ENCODE measurements around the gene P2RY8.
"Not testable (repeated sequence)": the region's sequence is repeated elsewhere in the genome, so short reads cannot be mapped to it uniquely, and the experiment has no call there.

P2RY8 gene

DNA sequence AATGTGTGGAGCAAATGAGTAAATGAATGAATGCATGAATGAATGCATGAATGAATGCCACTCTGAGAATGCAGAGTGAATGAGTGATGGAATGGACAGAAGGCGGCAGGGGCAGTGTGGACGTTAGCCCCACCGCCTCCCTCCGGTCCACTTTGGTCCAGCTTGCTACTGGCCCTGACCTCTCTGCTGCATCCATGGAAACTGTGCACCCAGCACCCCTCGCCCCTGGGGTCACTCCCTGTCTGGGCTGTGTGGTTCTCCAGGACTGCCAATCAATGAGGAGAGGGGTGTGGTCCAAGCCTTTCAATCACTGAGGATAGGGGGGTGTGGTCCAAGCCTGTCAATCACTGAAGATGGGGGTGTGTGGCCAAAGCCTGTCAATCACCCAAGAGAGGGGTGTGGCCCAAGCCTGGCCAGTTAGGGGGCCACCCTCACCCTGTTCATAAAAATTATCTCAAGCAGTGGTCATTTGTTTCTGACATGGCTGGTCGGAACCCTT, 45.1 kb downstream of the P2RY8 start:
- peak; percentile 81 for DNase-seq (ENCODE audit: low read depth, low spot score)

DNA sequence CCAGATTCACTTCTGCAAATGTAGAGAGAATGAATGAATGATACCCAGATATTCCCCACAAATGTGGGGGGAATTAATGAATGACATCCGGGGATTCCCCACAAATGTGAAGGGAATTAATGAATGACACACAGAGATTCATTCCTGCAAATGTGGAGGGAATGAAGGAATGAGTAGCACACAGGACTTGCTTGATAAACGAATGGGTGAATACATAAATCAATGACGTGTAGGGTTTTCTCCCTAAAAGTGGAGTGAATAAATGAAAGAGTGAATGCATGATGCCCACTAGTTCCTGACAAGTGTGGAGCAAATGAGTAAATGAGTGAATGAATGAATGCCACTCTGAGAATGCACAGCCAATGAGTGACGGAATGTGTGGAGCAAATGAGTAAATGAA, 45.7 kb downstream of the P2RY8 start:
- not testable (repeated sequence) for H3K4me3 ChIP-seq (ENCODE audit: low read length); DNase-seq (ENCODE audit: low read depth, low spot score)

More for the DNA sequence above, 45.1 kb downstream of the P2RY8 start:
- no peak overlapping the region for H3K4me3 ChIP-seq (ENCODE audit: low read length)

GRCh38 chrX:1490723-1491122, 46.3 kb downstream of the P2RY8 start:
- not testable (repeated sequence) for H3K4me3 ChIP-seq (ENCODE audit: low read length); DNase-seq (ENCODE audit: low read depth, low spot score)

GRCh38 chrX:1489354-1489753, 47.6 kb downstream of the P2RY8 start:
- not testable (repeated sequence) for DNase-seq (ENCODE audit: low read depth, low spot score); H3K4me3 ChIP-seq (ENCODE audit: low read length)

GRCh38 chrX:1488745-1489144, 48.2 kb downstream of the P2RY8 start:
- DNase-seq (ENCODE audit: low read depth, low spot score), result no peak
- no peak overlapping the region for H3K4me3 ChIP-seq (ENCODE audit: low read length)

GRCh38 chrX:1488141-1488540, 48.8 kb downstream of the P2RY8 start:
- no peak overlapping the region for H3K4me3 ChIP-seq (ENCODE audit: low read length)
- DNase-seq (ENCODE audit: low read depth, low spot score), result no peak

DNA sequence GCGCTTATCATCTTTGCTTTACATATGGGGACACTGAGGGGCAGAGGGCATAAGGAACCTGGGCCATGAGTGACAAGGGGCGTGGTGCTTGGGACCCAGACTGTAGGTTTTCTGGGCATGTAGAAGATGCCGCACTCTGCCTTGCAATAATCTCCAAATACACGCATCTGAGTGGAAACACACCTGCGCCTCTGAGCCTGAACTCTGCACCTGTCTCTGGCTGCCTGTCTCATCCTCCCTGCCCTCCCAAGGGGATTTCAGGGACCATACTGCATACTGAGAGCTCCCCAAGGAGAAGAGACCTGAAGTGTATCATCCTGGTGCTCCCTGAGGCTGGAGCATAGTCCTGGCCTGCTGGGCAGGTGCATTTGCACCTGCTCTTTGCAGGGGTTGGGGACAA, 49.6 kb downstream of the P2RY8 start:
- no peak overlapping the region for H3K4me3 ChIP-seq (ENCODE audit: low read length)
- no peak for DNase-seq (ENCODE audit: low read depth, low spot score)

- DNase-seq (ENCODE audit: low read depth, low spot score), result no peak
- no peak overlapping the region for H3K4me3 ChIP-seq (ENCODE audit: low read length)
Measured at GRCh38 chrX:1486749-1487361, 50.1 kb downstream of the P2RY8 start.

DNA sequence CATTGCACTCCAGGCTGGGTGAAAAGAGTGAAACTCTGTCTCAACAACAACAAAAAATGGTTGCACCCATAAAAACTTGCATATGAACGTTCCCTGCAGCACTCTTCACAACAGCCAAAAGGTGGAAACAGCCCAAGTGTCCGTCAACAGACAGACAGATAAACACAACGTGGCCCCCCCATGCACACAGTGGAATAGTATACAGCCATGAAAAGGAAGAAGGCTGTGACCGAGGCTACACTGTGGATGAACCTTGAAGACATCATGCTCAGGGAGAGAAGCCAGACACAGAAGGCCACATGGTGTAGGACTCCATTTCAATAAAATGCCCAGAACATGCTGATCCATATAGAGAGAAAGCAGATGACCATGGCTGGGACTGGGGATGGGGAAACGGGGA, 50.8 kb downstream of the P2RY8 start:
- DNase-seq (ENCODE audit: low read depth, low spot score), result no peak
- no peak overlapping the region for H3K4me3 ChIP-seq (ENCODE audit: low read length)

GRCh38 chrX:1485033-1485432, 52.0 kb downstream of the P2RY8 start:
- no peak for DNase-seq (ENCODE audit: low read depth, low spot score)
- no peak overlapping the region for H3K4me3 ChIP-seq (ENCODE audit: low read length)

DNA sequence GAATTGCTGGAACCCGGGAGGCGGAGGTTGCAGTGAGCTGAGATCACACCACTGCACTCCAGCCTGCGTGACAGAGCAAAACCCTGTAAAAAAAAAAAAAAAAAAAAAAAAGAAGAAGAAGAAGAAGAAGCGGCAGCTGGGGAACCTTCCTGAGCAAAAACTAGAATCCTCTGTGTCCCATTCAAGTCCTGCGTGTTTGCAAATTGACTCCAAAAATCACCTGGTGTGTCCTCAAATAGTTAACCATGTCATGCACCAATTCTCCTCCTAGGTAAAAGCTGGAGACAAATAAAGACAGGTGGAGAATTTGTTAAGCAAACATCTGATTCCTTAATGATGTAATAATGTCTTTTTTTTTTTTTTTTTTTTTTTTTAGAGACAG, 52.4 kb downstream of the P2RY8 start:
- H3K4me3 ChIP-seq (ENCODE audit: low read length), result no peak overlapping the region
- DNase-seq (ENCODE audit: low read depth, low spot score), result no peak

- no peak for DNase-seq (ENCODE audit: low read depth, low spot score)
- no peak overlapping the region for H3K4me3 ChIP-seq (ENCODE audit: low read length)
Measured at GRCh38 chrX:1483843-1484637, 52.9 kb downstream of the P2RY8 start.

DNA sequence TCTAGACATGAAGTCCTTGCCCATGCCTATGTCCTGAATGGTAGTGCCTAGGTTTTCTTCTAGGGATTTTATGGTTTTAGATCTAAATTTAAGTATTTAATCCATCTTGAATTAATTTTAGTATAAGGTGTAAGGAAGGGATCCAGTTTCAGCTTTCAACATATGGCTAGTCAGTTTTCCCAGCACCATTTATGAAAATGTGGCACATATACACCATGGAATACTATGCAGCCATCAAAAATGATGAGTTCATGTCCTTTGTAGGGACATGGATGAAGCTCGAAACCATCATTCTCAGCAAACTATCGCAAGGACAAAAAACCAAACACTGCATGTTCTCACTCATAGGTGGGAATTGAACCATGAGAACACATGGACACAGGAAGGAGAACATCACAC, 54.5 kb downstream of the P2RY8 start:
- DNase-seq (ENCODE audit: low read depth, low spot score), result not testable (repeated sequence)
- peak overlapping the region; percentile 40 for H3K4me3 ChIP-seq (ENCODE audit: low read length)

DNA sequence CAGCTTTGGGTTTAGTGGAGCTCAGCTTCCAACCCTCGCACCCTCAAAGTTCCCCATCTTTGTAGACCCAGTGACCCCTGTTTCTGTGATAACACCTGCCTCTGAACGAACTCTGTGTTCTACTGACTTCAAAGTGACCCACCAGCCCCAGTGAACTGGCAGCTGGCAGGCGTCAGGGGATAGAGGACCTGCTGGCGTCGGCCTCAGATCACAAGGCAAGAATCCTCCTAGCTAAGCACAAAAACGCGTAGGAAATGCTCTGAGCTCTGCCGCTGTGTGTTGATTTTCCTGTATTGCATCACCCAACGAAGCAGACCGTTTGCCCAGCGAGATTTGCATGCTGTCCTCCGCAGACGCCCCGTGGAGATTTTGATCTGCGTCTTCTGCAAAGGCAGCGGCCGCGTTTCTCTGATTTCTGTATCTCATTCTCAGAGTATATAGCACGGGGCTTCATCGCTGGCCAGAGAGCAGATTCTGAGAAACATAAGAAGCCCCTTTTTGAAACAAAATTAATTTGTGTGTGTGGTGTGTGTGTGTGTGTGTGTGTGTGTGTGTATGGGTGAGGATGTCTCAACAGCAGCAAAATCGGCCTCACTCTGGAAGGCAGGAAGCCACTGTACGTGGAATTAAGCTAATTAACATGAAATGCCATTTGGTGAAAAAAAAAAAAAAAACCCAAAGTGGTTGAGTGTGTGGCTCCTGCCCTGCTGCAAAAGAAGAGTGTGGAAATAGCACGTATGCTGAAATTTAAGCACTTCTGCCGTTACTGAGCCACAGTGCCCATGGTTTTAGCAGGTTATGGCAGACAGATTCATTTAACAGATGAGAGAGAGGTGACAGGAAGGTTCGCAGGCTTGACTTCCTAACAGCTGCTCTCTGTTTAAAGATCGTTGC, 55.1 kb downstream of the P2RY8 start:
- H3K4me3 ChIP-seq (ENCODE audit: low read length), result peak overlapping the region; percentile 40
- DNase-seq (ENCODE audit: low read depth, low spot score), result peak; percentile 98

- H3K4me3 ChIP-seq (ENCODE audit: low read length), result no peak overlapping the region
- no peak for DNase-seq (ENCODE audit: low read depth, low spot score)
Measured at GRCh38 chrX:1480082-1480785, 56.8 kb downstream of the P2RY8 start.

DNA sequence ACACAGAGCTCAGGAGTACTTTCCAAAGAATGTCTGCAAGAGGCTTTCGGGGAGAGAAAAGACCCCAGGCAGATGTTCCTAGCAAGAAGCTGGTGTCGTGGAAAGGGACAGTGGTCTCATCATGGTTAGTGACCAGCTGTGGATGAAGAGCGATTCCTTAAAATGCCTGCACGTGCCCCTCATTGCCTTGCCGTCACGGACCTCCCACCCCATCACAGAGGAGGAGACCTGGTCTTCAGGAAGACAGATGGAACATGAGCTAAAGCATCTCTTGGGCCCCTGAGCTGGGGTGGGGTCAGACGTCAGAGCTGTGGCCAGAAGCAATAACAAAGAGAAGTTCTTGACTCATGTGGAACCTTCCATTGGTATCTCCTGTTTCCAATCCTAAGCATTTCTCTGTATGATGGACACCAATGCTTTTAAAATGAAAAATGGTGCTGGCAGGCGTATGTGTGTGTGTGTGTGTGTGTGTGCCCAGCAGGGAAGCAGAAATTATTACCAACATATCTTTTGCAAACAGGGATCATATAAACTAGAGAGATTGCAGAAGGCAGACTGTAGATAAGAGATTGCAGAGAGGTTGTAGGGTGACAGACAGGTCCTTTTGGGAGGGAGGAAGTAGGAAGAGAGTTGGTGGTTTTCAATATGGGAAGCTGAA, 59.1 kb downstream of the P2RY8 start:
- DNase-seq (ENCODE audit: low read depth, low spot score), result no peak
- H3K4me3 ChIP-seq (ENCODE audit: low read length), result no peak overlapping the region

DNA sequence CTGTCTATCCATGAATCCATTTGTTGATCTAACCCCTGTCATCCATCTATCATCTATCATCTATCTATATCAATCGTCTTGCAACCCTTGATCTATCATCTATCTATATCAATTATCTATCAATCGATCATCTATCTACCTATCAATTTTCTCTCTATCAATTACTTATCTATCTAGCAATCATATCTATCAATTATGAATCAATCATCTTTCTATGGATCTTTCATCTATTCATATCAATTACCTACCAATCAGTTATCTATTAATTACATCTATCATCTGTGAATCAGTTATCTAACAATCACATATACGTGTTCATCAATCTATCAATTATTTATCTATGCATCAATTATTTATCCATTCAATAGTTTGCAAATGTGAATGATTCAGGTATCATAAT, 59.8 kb downstream of the P2RY8 start:
- H3K4me3 ChIP-seq (ENCODE audit: low read length), result no peak overlapping the region
- DNase-seq (ENCODE audit: low read depth, low spot score), result no peak

DNA sequence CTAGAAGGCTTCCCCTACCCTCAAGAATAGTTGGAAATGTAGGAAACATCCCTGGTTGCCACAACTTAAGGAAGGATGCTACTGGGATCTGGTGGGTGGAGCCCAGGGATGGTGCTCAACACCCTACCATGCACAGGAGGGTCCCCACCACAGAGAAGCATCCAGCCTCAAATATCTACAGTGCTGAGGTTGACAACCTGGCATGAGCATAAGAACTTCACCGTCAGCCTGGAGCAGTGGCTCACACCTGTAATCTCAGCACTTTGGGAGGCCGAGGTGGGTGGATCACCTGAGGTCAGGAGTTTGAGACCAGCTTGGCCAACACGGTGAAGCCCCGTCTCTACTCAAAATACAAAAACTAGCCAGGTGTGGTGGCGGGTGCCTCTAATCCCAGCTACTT, 60.3 kb downstream of the P2RY8 start:
- DNase-seq (ENCODE audit: low read depth, low spot score), result no peak
- no peak overlapping the region for H3K4me3 ChIP-seq (ENCODE audit: low read length)

DNA sequence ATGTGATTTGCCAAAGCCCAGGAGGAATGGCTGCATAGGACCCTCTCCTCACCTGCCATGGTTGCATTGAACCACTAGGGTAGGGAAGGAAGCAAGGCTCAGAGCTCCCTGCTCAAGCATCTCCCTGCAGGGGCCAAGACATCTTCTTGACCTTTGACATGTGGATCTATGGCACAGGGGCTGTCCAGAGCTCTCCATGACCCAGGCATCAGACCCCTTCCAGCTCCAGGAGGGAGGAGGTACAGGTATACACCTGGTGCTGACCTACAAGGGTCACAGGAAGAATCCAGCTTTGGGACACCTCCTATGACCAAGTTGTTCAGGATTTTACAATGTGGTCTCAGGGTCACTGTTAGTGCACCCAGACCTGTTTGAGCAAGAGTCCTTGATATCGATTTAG, 61.1 kb downstream of the P2RY8 start:
- H3K4me3 ChIP-seq (ENCODE audit: low read length), result no peak overlapping the region
- no peak for DNase-seq (ENCODE audit: low read depth, low spot score)

Data from Jurkat, Clone E6-1 (cell line).